Measurements from ENCODE around the gene UBE2L3. TPM values are rescaled to one million over a fixed set of nuclear protein-coding genes. Genes with fewer than 3 reads are reported as not detected.

The UBE2L3 gene
- total RNA-seq, 2 experiments from 2014 or later, result 50.3 to 54.9 TPM

GRCh38 chr22:21631025-21631424 is 63.5 kb downstream of the UBE2L3 start:
- Mint-ChIP-seq H3K4me3 (peak overlapping the region; percentile 47), H3K27ac (no peak overlapping the region), H3K27me3 (no peaks in the 10 kb centered on the region), H3K9me3 (no peaks in the 10 kb centered on the region), H3K4me1 (ENCODE audit: low read depth) (peaks cover 36% of the 10 kb centered on the region), H3K36me3 (ENCODE audit: low read depth) (peaks cover 27% of the 10 kb centered on the region)
- no peak for DNase-seq
- TF ChIP-seq, protein P1, sequence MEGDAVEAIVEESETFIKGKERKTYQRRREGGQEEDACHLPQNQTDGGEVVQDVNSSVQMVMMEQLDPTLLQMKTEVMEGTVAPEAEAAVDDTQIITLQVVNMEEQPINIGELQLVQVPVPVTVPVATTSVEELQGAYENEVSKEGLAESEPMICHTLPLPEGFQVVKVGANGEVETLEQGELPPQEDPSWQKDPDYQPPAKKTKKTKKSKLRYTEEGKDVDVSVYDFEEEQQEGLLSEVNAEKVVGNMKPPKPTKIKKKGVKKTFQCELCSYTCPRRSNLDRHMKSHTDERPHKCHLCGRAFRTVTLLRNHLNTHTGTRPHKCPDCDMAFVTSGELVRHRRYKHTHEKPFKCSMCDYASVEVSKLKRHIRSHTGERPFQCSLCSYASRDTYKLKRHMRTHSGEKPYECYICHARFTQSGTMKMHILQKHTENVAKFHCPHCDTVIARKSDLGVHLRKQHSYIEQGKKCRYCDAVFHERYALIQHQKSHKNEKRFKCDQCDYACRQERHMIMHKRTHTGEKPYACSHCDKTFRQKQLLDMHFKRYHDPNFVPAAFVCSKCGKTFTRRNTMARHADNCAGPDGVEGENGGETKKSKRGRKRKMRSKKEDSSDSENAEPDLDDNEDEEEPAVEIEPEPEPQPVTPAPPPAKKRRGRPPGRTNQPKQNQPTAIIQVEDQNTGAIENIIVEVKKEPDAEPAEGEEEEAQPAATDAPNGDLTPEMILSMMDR (IDR thresholded peaks at IDR 0.05), result no peak
- ATAC-seq, result no peak
- CTCF ChIA-PET, result interaction anchor here (0.9 to 5.3 kb wide), 5 partner anchors 8 to 49 kb away, joined by 3 to 78 read pairs (median 8); partner anchors contain the start of gene SDF2L1
- intact Hi-C loops (cut with micrococcal nuclease), result no loop called here
- POLR2A ChIA-PET, result interaction anchor here (0.7 to 6.9 kb wide), 5 partner anchors 10 to 63 kb away, joined by 3 to 98 read pairs (median 4); partner anchors contain the start of genes SDF2L1 and UBE2L3

DNA sequence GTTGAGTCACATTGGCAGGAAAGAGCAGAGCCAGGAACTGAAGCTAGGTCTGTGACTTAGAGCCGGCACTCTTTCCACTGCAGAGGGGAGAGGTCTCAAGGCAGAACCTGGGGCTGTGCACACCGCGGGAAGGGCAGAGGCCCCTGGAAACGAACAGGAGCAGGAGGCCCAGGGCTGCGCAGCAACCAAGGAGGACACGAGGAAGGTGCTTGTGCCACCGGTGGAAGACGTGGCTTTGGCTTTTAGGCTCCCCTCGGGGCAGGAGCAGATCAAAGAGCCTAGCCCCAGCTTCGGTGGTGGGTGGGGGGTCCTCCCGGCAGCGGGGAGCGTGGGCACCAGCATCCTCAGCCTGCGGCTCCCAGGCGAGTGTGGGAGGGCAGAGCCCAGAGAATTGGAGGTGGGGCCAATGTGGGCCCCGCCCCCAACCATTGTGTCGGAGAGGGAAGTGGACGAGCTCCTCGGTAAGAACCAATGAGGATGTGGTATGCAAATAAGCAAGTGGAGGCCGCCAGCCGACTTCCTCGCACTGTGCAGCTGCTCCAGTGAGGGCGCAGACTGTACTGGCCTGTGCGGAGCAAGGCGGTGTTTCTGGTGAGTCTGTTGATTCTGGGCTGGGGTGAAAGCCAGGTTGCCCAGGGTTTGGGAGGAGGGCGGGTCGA is 64.9 kb downstream of the UBE2L3 start, which contains the start of gene CCDC116:
Gene CCDC116, plus strand, starts transcription at position 524 of the 659 bp plus-strand sequence. CDS start 422 bp downstream, outside the sequence.
- POLR2A ChIA-PET, result interaction anchor here (1.4 to 6.9 kb wide), 2 partner anchors 10 to 64 kb away, joined by 4 to 98 read pairs; partner anchors contain the start of gene SDF2L1
- Mint-ChIP-seq H3K36me3 (ENCODE audit: low read depth) (peaks cover 18% of the 10 kb centered on the region), H3K27me3 (no peaks in the 10 kb centered on the region), H3K4me3 (no peak within 1 kb of the TSS), H3K27ac (no peak within 1 kb of the TSS), H3K4me1 (ENCODE audit: low read depth) (peaks cover 27% of the 10 kb centered on the region), H3K9me3 (no peaks in the 10 kb centered on the region)
- intact Hi-C loops (cut with micrococcal nuclease), result no loop called here
- TF ChIP-seq, protein P1 (IDR thresholded peaks at IDR 0.05), result no peak
- peak; percentile 78 for DNase-seq
- ATAC-seq, result peak; percentile 40
- CTCF ChIA-PET, result interaction anchor here (1.2 to 5.3 kb wide), 5 partner anchors 9 to 17 kb away, joined by 3 to 78 read pairs (median 3); partner anchors contain the start of gene SDF2L1

GRCh38 chr22:21632931-21633330 is 65.4 kb downstream of the UBE2L3 start:
- H3K4me1 Mint-ChIP-seq (ENCODE audit: low read depth), result peaks cover 22% of the 10 kb centered on the region
- TF ChIP-seq, protein P1 (IDR thresholded peaks at IDR 0.05), result no peak
- no peak for DNase-seq
- no peak overlapping the region for H3K27ac Mint-ChIP-seq
- POLR2A ChIA-PET, result interaction anchor here (1.2 to 1.4 kb wide), 3 partner anchors 10 to 64 kb away, joined by 4 to 9 read pairs (median 6); partner anchors contain the start of gene SDF2L1
- H3K9me3 Mint-ChIP-seq, result no peaks in the 10 kb centered on the region
- H3K4me3 Mint-ChIP-seq, result no peak overlapping the region
- ATAC-seq, result no peak
- intact Hi-C loops (cut with micrococcal nuclease), result no loop called here
- CTCF ChIA-PET, result interaction anchor here (1.2 to 5.3 kb wide), 5 partner anchors 9 to 16 kb away, joined by 3 to 78 read pairs (median 3); partner anchors contain the start of gene SDF2L1
- no peaks in the 10 kb centered on the region for H3K27me3 Mint-ChIP-seq
- H3K36me3 Mint-ChIP-seq (ENCODE audit: low read depth), result peaks cover 13% of the 10 kb centered on the region

GRCh38 chr22:21633481-21633880 is 66.0 kb downstream of the UBE2L3 start:
- POLR2A ChIA-PET, result interaction anchor here (1.2 to 1.3 kb wide), 2 partner anchors 9 to 13 kb away, joined by 6 to 9 read pairs; partner anchors contain the start of gene SDF2L1
- H3K36me3 Mint-ChIP-seq (ENCODE audit: low read depth), result peaks cover 7% of the 10 kb centered on the region
- H3K4me3 Mint-ChIP-seq, result no peak overlapping the region
- TF ChIP-seq, protein P1 (IDR thresholded peaks at IDR 0.05), result no peak
- intact Hi-C loops (cut with micrococcal nuclease), result no loop called here
- H3K9me3 Mint-ChIP-seq, result no peaks in the 10 kb centered on the region
- ATAC-seq (no peak), DNase-seq (no peak)
- CTCF ChIA-PET, result interaction anchor here (1.0 to 2.8 kb wide), 3 partner anchors 9 to 16 kb away, joined by 3 to 10 read pairs (median 6); no protein-coding TSS in a partner anchor
- H3K27ac Mint-ChIP-seq, result no peak overlapping the region
- no peaks in the 10 kb centered on the region for H3K27me3 Mint-ChIP-seq
- H3K4me1 Mint-ChIP-seq (ENCODE audit: low read depth), result peaks cover 17% of the 10 kb centered on the region

Data from activated CD8-positive, alpha-beta T cell treated with anti-CD3 and anti-CD28 coated beads for 36 hours (primary cell).